ENCODE measurements around the gene ACYP2.
"Not testable (repeated sequence)": the region's sequence is repeated elsewhere in the genome, so short reads cannot be mapped to it uniquely, and the experiment has no call there.

ACYP2 gene

GRCh38 chr2:54233832-54234649, 118.6 kb downstream of the ACYP2 start:
- DNase-seq = no peak

- no peak for DNase-seq
Observed at GRCh38 chr2:54237428-54237827, 122.0 kb downstream of the ACYP2 start.

- DNase-seq = no peak
Observed at GRCh38 chr2:54239427-54239826, 124.0 kb downstream of the ACYP2 start.

- no peak for DNase-seq
Observed at GRCh38 chr2:54240515-54241469, 125.4 kb downstream of the ACYP2 start.

GRCh38 chr2:54247115-54247514, 131.7 kb downstream of the ACYP2 start:
- DNase-seq = no peak

- DNase-seq = no peak
Observed at GRCh38 chr2:54249629-54250028, 134.2 kb downstream of the ACYP2 start.

- DNase-seq = no peak
Observed at GRCh38 chr2:54254180-54254579, 138.8 kb downstream of the ACYP2 start.

GRCh38 chr2:54255230-54256090, 140.0 kb downstream of the ACYP2 start:
- DNase-seq = no peak

GRCh38 chr2:54256091-54256694, 140.8 kb downstream of the ACYP2 start, which contains the start of gene TSPYL6:
TSS of gene TSPYL6 (minus strand) at chr2:54256229. CDS start at chr2:54256151, 78 bp downstream.
- DNase-seq = no peak

- DNase-seq = no peak
Observed at GRCh38 chr2:54258166-54258565, 142.8 kb downstream of the ACYP2 start.

- DNase-seq = no peak
Observed at GRCh38 chr2:54259413-54260240, 144.2 kb downstream of the ACYP2 start.

GRCh38 chr2:54260241-54260595, 144.8 kb downstream of the ACYP2 start:
- DNase-seq = peak; percentile 13

- no peak for DNase-seq
Observed at GRCh38 chr2:54261537-54261936, 146.1 kb downstream of the ACYP2 start.

- DNase-seq = peak; percentile 11
Observed at GRCh38 chr2:54262015-54262765, 146.8 kb downstream of the ACYP2 start.

GRCh38 chr2:54265081-54265480, 149.7 kb downstream of the ACYP2 start:
- DNase-seq = not testable (repeated sequence)

- DNase-seq = no peak
Observed at GRCh38 chr2:54267577-54267976, 152.2 kb downstream of the ACYP2 start.

GRCh38 chr2:54271189-54271588, 155.8 kb downstream of the ACYP2 start:
- peak; percentile 67 for DNase-seq

- peak; percentile 57 for DNase-seq
Observed at GRCh38 chr2:54271843-54272627, 156.6 kb downstream of the ACYP2 start.

GRCh38 chr2:54274781-54275242, 159.4 kb downstream of the ACYP2 start:
- no peak for DNase-seq

GRCh38 chr2:54275541-54275940, 160.1 kb downstream of the ACYP2 start:
- DNase-seq = no peak
